Astrocyte (in vitro differentiated cells and primary cell): ENCODE data around the gene MBD2. TPM values are rescaled to one million over a fixed set of nuclear protein-coding genes. Genes with fewer than 3 reads are reported as not detected.

Source experiments
- DNase-seq: peaks from one replicate; pipeline ENCODE4 v3.0.0-alpha.2; 2010; ENCODE audit warnings: low read depth
- FAIRE-seq: peaks from 2 replicates; lab custom pipeline; 2011; peaks lifted over from hg19 to GRCh38; lab: Jason Lieb, UNC
- H2AFZ ChIP-seq: 2 replicates; pipeline ENCODE4 v1.6.0; 2012; ENCODE audit warnings: low read depth, low read length, inconsistent platforms
- H3K27ac ChIP-seq: 2 replicates; pipeline ENCODE4 v1.5.1; 2011; ENCODE audit warnings: low read depth, low read length, inconsistent platforms
- H3K27me3 ChIP-seq: 2 replicates; pipeline ENCODE4 v1.6.0; 2011; ENCODE audit warnings: low read length, inconsistent platforms; ENCODE audit not compliant: insufficient read depth
- H3K36me3 ChIP-seq: 2 replicates; pipeline ENCODE4 v1.5.1; 2011; ENCODE audit warnings: low read length, inconsistent platforms; ENCODE audit not compliant: insufficient read depth
- H3K4me1 ChIP-seq: 2 replicates; pipeline ENCODE4 v1.5.1; 2011; ENCODE audit warnings: low read length, inconsistent platforms; ENCODE audit not compliant: insufficient read depth
- H3K4me2 ChIP-seq: 2 replicates; pipeline ENCODE4 v1.6.0; 2012; ENCODE audit warnings: low read length, inconsistent platforms
- H3K4me3 ChIP-seq: 2 replicates; pipeline ENCODE4 v1.5.1; 2011; ENCODE audit warnings: low read depth, mild to moderate bottlenecking, low read length, inconsistent platforms; ENCODE audit not compliant: insufficient read depth
- H3K79me2 ChIP-seq: 2 replicates; pipeline ENCODE4 v1.6.0; 2012; ENCODE audit warnings: mild to moderate bottlenecking, low read length, inconsistent platforms; ENCODE audit not compliant: insufficient read depth
- H3K9ac ChIP-seq: 2 replicates; pipeline ENCODE4 v1.6.0; 2012; ENCODE audit warnings: mild to moderate bottlenecking, low read length, inconsistent platforms
- H3K9me3 ChIP-seq: 2 replicates; pipeline ENCODE4 v1.5.1; 2012; ENCODE audit warnings: low read depth, mild to moderate bottlenecking, low read length, inconsistent platforms; ENCODE audit not compliant: insufficient read depth
- H4K20me1 ChIP-seq: 2 replicates; pipeline ENCODE4 v1.6.0; 2012; ENCODE audit warnings: low read length, inconsistent platforms; ENCODE audit not compliant: insufficient read depth
- H3K27ac Mint-ChIP-seq: one replicate; pipeline ENCODE4 v1.8.0; 2021; ENCODE audit warnings: mild to moderate bottlenecking, mixed read lengths; ENCODE audit not compliant: unreplicated experiment
- H3K27me3 Mint-ChIP-seq: one replicate; pipeline ENCODE4 v1.8.0; 2021; ENCODE audit warnings: low read depth, mixed read lengths; ENCODE audit not compliant: unreplicated experiment
- H3K36me3 Mint-ChIP-seq: one replicate; pipeline ENCODE4 v1.8.0; 2021; ENCODE audit warnings: low read depth, mixed read lengths; ENCODE audit not compliant: unreplicated experiment
- H3K4me1 Mint-ChIP-seq: one replicate; pipeline ENCODE4 v1.8.0; 2021; ENCODE audit warnings: low read depth, mixed read lengths; ENCODE audit not compliant: unreplicated experiment
- H3K4me3 Mint-ChIP-seq: one replicate; pipeline ENCODE4 v1.8.0; 2021; ENCODE audit warnings: mild to moderate bottlenecking, moderate library complexity, mixed read lengths; ENCODE audit not compliant: unreplicated experiment
- H3K9me3 Mint-ChIP-seq: one replicate; pipeline ENCODE4 v1.8.0; 2021; ENCODE audit warnings: mild to moderate bottlenecking, mixed read lengths; ENCODE audit not compliant: unreplicated experiment
- CTCF ChIP-seq: IDR thresholded peaks from 2 replicates; pipeline ENCODE4 v1.5.1; 2011; ENCODE audit warnings: low read depth, mild to moderate bottlenecking, inconsistent platforms, low read length, moderate library complexity; ENCODE audit not compliant: insufficient read depth
- EZH2 ChIP-seq: IDR thresholded peaks from 2 replicates; pipeline ENCODE4 v1.6.1; 2012; ENCODE audit warnings: mild to moderate bottlenecking, low read length, inconsistent platforms; ENCODE audit not compliant: insufficient read depth
- total RNA-seq: library from RNA; stranded (reverse); gene quantifications from 2 replicates; pipeline ENCODE4 v1.2.1, GENCODE V29; 2021

The MBD2 gene
- total RNA-seq, 1 donor from 2014 or later, result 53.1 TPM

GRCh38 chr18:54229421-54230059 is 5.1 kb upstream of the MBD2 start:
- Mint-ChIP-seq H3K27ac (no peak overlapping the region), H3K4me1 (no peaks in the 10 kb centered on the region), H3K36me3 (no peaks in the 10 kb centered on the region), H3K27me3 (no peaks in the 10 kb centered on the region), H3K9me3 (no peaks in the 10 kb centered on the region), H3K4me3 (no peak overlapping the region)
- Histone ChIP-seq H3K4me2 (no peak overlapping the region), H3K27ac (no peak overlapping the region), H3K9me3 (no peaks in the 10 kb centered on the region), H4K20me1 (no peaks in the 10 kb centered on the region), H3K36me3 (no peaks in the 10 kb centered on the region), H3K27me3 (no peaks in the 10 kb centered on the region), H3K4me1 (peaks cover 4% of the 10 kb centered on the region), H3K9ac (no peak overlapping the region), H3K79me2 (no peaks in the 10 kb centered on the region), H3K4me3 (no peak overlapping the region), H2AFZ (no peak overlapping the region)
- DNase-seq, result no peak
- TF ChIP-seq CTCF (no peak), EZH2 (no peak)
- no peak for FAIRE-seq

GRCh38 chr18:54228364-54228763 is 3.9 kb upstream of the MBD2 start:
- Mint-ChIP-seq H3K4me3 (no peak overlapping the region), H3K9me3 (no peaks in the 10 kb centered on the region), H3K27ac (no peak overlapping the region), H3K4me1 (no peaks in the 10 kb centered on the region), H3K36me3 (no peaks in the 10 kb centered on the region), H3K27me3 (no peaks in the 10 kb centered on the region)
- Histone ChIP-seq H3K9ac (no peak overlapping the region), H4K20me1 (peaks cover 4% of the 10 kb centered on the region), H3K36me3 (no peaks in the 10 kb centered on the region), H3K4me2 (no peak overlapping the region), H3K4me3 (no peak overlapping the region), H3K9me3 (no peaks in the 10 kb centered on the region), H3K4me1 (peaks cover 5% of the 10 kb centered on the region), H3K27ac (no peak overlapping the region), H3K79me2 (peaks cover 6% of the 10 kb centered on the region), H3K27me3 (no peaks in the 10 kb centered on the region), H2AFZ (no peak overlapping the region)
- FAIRE-seq (no peak), DNase-seq (no peak)
- TF ChIP-seq CTCF (no peak), EZH2 (no peak)

GRCh38 chr18:54223568-54224241 is 764 bp downstream of the MBD2 start:
- FAIRE-seq, result peak; percentile 93
- no peaks in the 10 kb centered on the region for H3K36me3 ChIP-seq
- peak; percentile 91 for DNase-seq
- H3K4me3 Mint-ChIP-seq, result peak overlapping the region; percentile 97
- peak overlapping the region; percentile 92 for H3K27ac Mint-ChIP-seq
- H3K27me3 Mint-ChIP-seq, result no peaks in the 10 kb centered on the region
- H3K79me2 ChIP-seq, result peaks cover 53% of the 10 kb centered on the region
- H3K4me1 ChIP-seq, result peaks cover 15% of the 10 kb centered on the region
- peak overlapping the region; percentile 84 for H3K9ac ChIP-seq
- peak overlapping the region; percentile 56 for H3K27ac ChIP-seq
- no peaks in the 10 kb centered on the region for H3K36me3 Mint-ChIP-seq
- peaks cover 16% of the 10 kb centered on the region for H3K4me1 Mint-ChIP-seq
- H3K4me2 ChIP-seq, result peak overlapping the region; percentile 85
- no peaks in the 10 kb centered on the region for H3K27me3 ChIP-seq
- H2AFZ ChIP-seq, result no peak overlapping the region
- H3K4me3 ChIP-seq, result peak overlapping the region; percentile 71
- no peaks in the 10 kb centered on the region for H3K9me3 Mint-ChIP-seq
- H4K20me1 ChIP-seq, result peaks cover 47% of the 10 kb centered on the region
- H3K9me3 ChIP-seq, result no peaks in the 10 kb centered on the region
- TF ChIP-seq CTCF (no peak), EZH2 (no peak)
